ENCODE data around the gene TBC1D4. TPM values are rescaled to one million over a fixed set of nuclear protein-coding genes. Genes with fewer than 3 reads are reported as not detected.

The TBC1D4 gene
- total and polyA plus RNA-seq, 2 experiments from 2014 or later, result 18.7 to 38.2 TPM

GRCh38 chr13:75415694-75416093 is 66.3 kb downstream of the TBC1D4 start:
- TF ChIP-seq EZH2phosphoT487 (IDR thresholded peaks at IDR 0.05; ENCODE audit: unreplicated experiment) (no peak), CTCF (conservative IDR thresholded peaks at IDR 0.05; ENCODE audit: low read depth in 2 of 2) (no peak), CREB1 (CRISPR knock-in tag; IDR thresholded peaks at IDR 0.05; ENCODE audit: low read depth) (no peak), JUNB (IDR thresholded peaks at IDR 0.05; ENCODE audit: unreplicated experiment) (no peak), ZNF462 (CRISPR knock-in tag; IDR thresholded peaks at IDR 0.05) (no peak)
- TF ChIP-seq, protein P1, sequence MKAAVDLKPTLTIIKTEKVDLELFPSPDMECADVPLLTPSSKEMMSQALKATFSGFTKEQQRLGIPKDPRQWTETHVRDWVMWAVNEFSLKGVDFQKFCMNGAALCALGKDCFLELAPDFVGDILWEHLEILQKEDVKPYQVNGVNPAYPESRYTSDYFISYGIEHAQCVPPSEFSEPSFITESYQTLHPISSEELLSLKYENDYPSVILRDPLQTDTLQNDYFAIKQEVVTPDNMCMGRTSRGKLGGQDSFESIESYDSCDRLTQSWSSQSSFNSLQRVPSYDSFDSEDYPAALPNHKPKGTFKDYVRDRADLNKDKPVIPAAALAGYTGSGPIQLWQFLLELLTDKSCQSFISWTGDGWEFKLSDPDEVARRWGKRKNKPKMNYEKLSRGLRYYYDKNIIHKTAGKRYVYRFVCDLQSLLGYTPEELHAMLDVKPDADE (IDR thresholded peaks at IDR 0.05), result no peak
- H3K4me2 ChIP-seq, result no peak overlapping the region
- H3K4me3 Mint-ChIP-seq, result no peak overlapping the region
- H3K9me3 Mint-ChIP-seq, result no peaks in the 10 kb centered on the region
- H3K27me3 ChIP-seq (ENCODE audit: insufficient read depth), result no peaks in the 10 kb centered on the region
- peaks cover 18% of the 10 kb centered on the region for H3K79me2 ChIP-seq (replicated peaks; ENCODE audit: insufficient read depth)
- DNase-seq (ENCODE audit: low spot score) (no peak), ATAC-seq (no peak)
- H3K4me1 ChIP-seq (ENCODE audit: insufficient read depth), result 0 out of 2 replicates have a peak, but pooled peaks cover 7% of the 10 kb centered on the region
- H3K36me3 ChIP-seq (ENCODE audit: insufficient read depth), result no peaks in the 10 kb centered on the region
- H3K27ac ChIP-seq (ENCODE audit: low read depth), result no peak overlapping the region
- H3K4me1 Mint-ChIP-seq, result peaks cover 14% of the 10 kb centered on the region
- H3K36me3 Mint-ChIP-seq (ENCODE audit: low read depth), result no peaks in the 10 kb centered on the region
- no peaks in the 10 kb centered on the region for H3K27me3 Mint-ChIP-seq (ENCODE audit: insufficient read depth, low read depth, poor library complexity)
- H3K4me3 ChIP-seq, result no peak overlapping the region
- no peaks in the 10 kb centered on the region for H3K9me2 ChIP-seq (ENCODE audit: insufficient read depth)
- no peaks in the 10 kb centered on the region; the same call in 1 of the 2 replicates for H4K20me1 ChIP-seq (replicated peaks; ENCODE audit: insufficient read depth)
- no peak overlapping the region for H3K27ac Mint-ChIP-seq
- H2AFZ ChIP-seq, result no peak overlapping the region
- H3F3A ChIP-seq (replicated peaks; ENCODE audit: low read depth), result no peaks in the 10 kb centered on the region
